ENCODE data around the gene UNC119. TPM values are rescaled to one million over a fixed set of nuclear protein-coding genes. Genes with fewer than 3 reads are reported as not detected.

UNC119 gene
- total RNA-seq, 1 donor = 21.6 TPM

- no peak overlapping the region for H3K4me3 ChIP-seq (ENCODE audit: low read depth, low read length)
- TF ChIP-seq CTCF (IDR thresholded peaks at IDR 0.05; ENCODE audit: insufficient read depth, low read depth, low read length) = no peak
- DNase-seq (ENCODE audit: low read depth) = no peak
Measured at GRCh38 chr17:28499684-28500357, 52.6 kb downstream of the UNC119 start.

GRCh38 chr17:28499364-28499664 lies 53.1 kb downstream of the UNC119 start:
- H3K4me3 ChIP-seq (ENCODE audit: low read depth, low read length) = no peak overlapping the region
- DNase-seq (ENCODE audit: low read depth) = no peak
- TF ChIP-seq CTCF (IDR thresholded peaks at IDR 0.05; ENCODE audit: insufficient read depth, low read depth, low read length) = no peak

- no peak overlapping the region for H3K4me3 ChIP-seq (ENCODE audit: low read depth, low read length)
- DNase-seq (ENCODE audit: low read depth) = no peak
- no peak for TF ChIP-seq CTCF (IDR thresholded peaks at IDR 0.05; ENCODE audit: insufficient read depth, low read depth, low read length)
Measured at GRCh38 chr17:28498652-28499363, 53.6 kb downstream of the UNC119 start.

- H3K4me3 ChIP-seq (ENCODE audit: low read depth, low read length) = no peak overlapping the region
- TF ChIP-seq CTCF (IDR thresholded peaks at IDR 0.05; ENCODE audit: insufficient read depth, low read depth, low read length) = no peak
- DNase-seq (ENCODE audit: low read depth) = no peak
Measured at GRCh38 chr17:28497931-28498330, 54.5 kb downstream of the UNC119 start.

Other genes starting within 250 kb of the UNC119 start
- 22.9 and 47.1 TPM in 2 replicates for gene TMEM97, start 233.4 kb downstream of the UNC119 start, total RNA-seq
- gene IFT20, start 217.2 kb downstream of the UNC119 start, total RNA-seq = 46.7 and 51.4 TPM in 2 replicates
- gene TNFAIP1, start 216.9 kb downstream of the UNC119 start, total RNA-seq = 35.1 and 50.1 TPM in 2 replicates
- 85.5 and 88.9 TPM in 2 replicates for gene POLDIP2, start 195.1 kb downstream of the UNC119 start, total RNA-seq
- not detected in 2 replicates for gene SEBOX, start 187.4 kb downstream of the UNC119 start, total RNA-seq
- 5.2 and 10.0 TPM in 2 replicates for gene VTN, start 182.3 kb downstream of the UNC119 start, total RNA-seq
- 12.9 and 16.4 TPM in 2 replicates for gene SARM1, start 180.9 kb downstream of the UNC119 start, total RNA-seq
- 8.4 and 9.5 TPM in 2 replicates for gene SLC46A1, start 146.4 kb downstream of the UNC119 start, total RNA-seq
- not detected in 2 replicates for gene SLC13A2, start 79.0 kb downstream of the UNC119 start, total RNA-seq
- not detected in 2 replicates for gene FOXN1, start 46.3 kb downstream of the UNC119 start, total RNA-seq
- 48.3 and 52.7 TPM in 2 replicates for gene PIGS, start 18.9 kb upstream of the UNC119 start, total RNA-seq
- gene ALDOC, start 24.3 kb upstream of the UNC119 start, total RNA-seq = 28.9 and 41.6 TPM in 2 replicates
- gene SPAG5, start 46.4 kb upstream of the UNC119 start, total RNA-seq = 21.9 and 38.4 TPM in 2 replicates
- gene RSKR, start 61.6 kb upstream of the UNC119 start, total RNA-seq = 4.8 and 5.6 TPM in 2 replicates
- gene BLTP2, start 92.5 kb upstream of the UNC119 start, total RNA-seq = 143 and 176 TPM in 2 replicates
- gene SDF2, start 109.3 kb upstream of the UNC119 start, total RNA-seq = 41.6 and 57.4 TPM in 2 replicates
- gene SUPT6H, start 109.6 kb upstream of the UNC119 start, total RNA-seq = 52.2 and 54.4 TPM in 2 replicates
- under 0.01 and 1.6 TPM in 2 replicates for gene PROCA1, start 159.3 kb upstream of the UNC119 start, total RNA-seq
- 148 and 185 TPM in 2 replicates for gene RAB34, start 165.2 kb upstream of the UNC119 start, total RNA-seq
- gene RPL23A, start 167.4 kb upstream of the UNC119 start, total RNA-seq = 336 and 532 TPM in 2 replicates
- 6.1 and 8.2 TPM in 2 replicates for gene TLCD1, start 173.6 kb upstream of the UNC119 start, total RNA-seq
- gene NEK8, start 176.2 kb upstream of the UNC119 start, total RNA-seq = 2.2 and 7.4 TPM in 2 replicates
- gene TRAF4, start 191.4 kb upstream of the UNC119 start, total RNA-seq = 37.7 and 64.8 TPM in 2 replicates

Measured in fibroblast of villous mesenchyme (primary cell).